NCI-H2029 (cell line): ENCODE results near the gene GOLGA8B.
"Not testable (repeated sequence)": the region's sequence is repeated elsewhere in the genome, so short reads cannot be mapped to it uniquely, and the experiment has no call there.

Source experiments
- DNase-seq: peaks from one replicate; lab custom pipeline; 2025; lab: John Stamatoyannopoulos, UW

GOLGA8B gene

GRCh38 chr15:34583399-34584329 is at the start of gene GOLGA8B:
Gene GOLGA8B (minus strand): TSS chr15:34583651. CDS start chr15:34535912, 47,739 bp downstream.
- peak; percentile 0 for DNase-seq

- not testable (repeated sequence) for DNase-seq
These were observed 49.7 kb upstream of the GOLGA8B start for GRCh38 chr15:34633165-34633564.

- DNase-seq, result no peak
These were observed 45.2 kb upstream of the GOLGA8B start for GRCh38 chr15:34628577-34629152.

GRCh38 chr15:34625007-34625406 is 41.6 kb upstream of the GOLGA8B start:
- no peak for DNase-seq

GRCh38 chr15:34621675-34622074 is 38.2 kb upstream of the GOLGA8B start:
- DNase-seq, result no peak

GRCh38 chr15:34620814-34621213 is 37.4 kb upstream of the GOLGA8B start:
- DNase-seq, result no peak

- no peak for DNase-seq
These were observed 36.7 kb upstream of the GOLGA8B start for GRCh38 chr15:34620142-34620541.

GRCh38 chr15:34619151-34619550 is 35.7 kb upstream of the GOLGA8B start:
- no peak for DNase-seq

GRCh38 chr15:34618073-34618472 is 34.6 kb upstream of the GOLGA8B start:
- no peak for DNase-seq

GRCh38 chr15:34616613-34617012 is 33.2 kb upstream of the GOLGA8B start:
- no peak for DNase-seq

- no peak for DNase-seq
These were observed 30.5 kb upstream of the GOLGA8B start for GRCh38 chr15:34613997-34614396.

- no peak for DNase-seq
These were observed 29.9 kb upstream of the GOLGA8B start for GRCh38 chr15:34613301-34613700.

GRCh38 chr15:34610354-34610753 is 26.9 kb upstream of the GOLGA8B start:
- DNase-seq, result no peak

GRCh38 chr15:34609102-34610057 is 25.9 kb upstream of the GOLGA8B start:
- no peak for DNase-seq

- DNase-seq, result no peak
These were observed 25.1 kb upstream of the GOLGA8B start for GRCh38 chr15:34608517-34608916.

GRCh38 chr15:34607832-34608231 is 24.4 kb upstream of the GOLGA8B start:
- DNase-seq, result no peak

- DNase-seq, result no peak
These were observed 23.1 kb upstream of the GOLGA8B start for GRCh38 chr15:34606545-34606944.

- no peak for DNase-seq
These were observed 22.7 kb upstream of the GOLGA8B start for GRCh38 chr15:34606131-34606530.

GRCh38 chr15:34603095-34603494 is 19.6 kb upstream of the GOLGA8B start:
- DNase-seq, result no peak

GRCh38 chr15:34600923-34601322 is 17.5 kb upstream of the GOLGA8B start:
- DNase-seq, result no peak

GRCh38 chr15:34598799-34599585 is 15.5 kb upstream of the GOLGA8B start:
- DNase-seq, result no peak
